ENCODE measurements around the gene ECHDC3.
"Not testable (repeated sequence)": the region's sequence is repeated elsewhere in the genome, so short reads cannot be mapped to it uniquely, and the experiment has no call there.

ECHDC3 gene

GRCh38 chr10:11715815-11716494 lies 26.2 kb upstream of the ECHDC3 start:
- no peak for DNase-seq (ENCODE audit: low read depth in 2 of 2)

GRCh38 chr10:11716686-11717085 lies 25.5 kb upstream of the ECHDC3 start:
- no peak for DNase-seq (ENCODE audit: low read depth in 2 of 2)

GRCh38 chr10:11719496-11720259 lies 22.5 kb upstream of the ECHDC3 start:
- DNase-seq (ENCODE audit: low read depth in 2 of 2): no peak

GRCh38 chr10:11720260-11720741 lies 21.9 kb upstream of the ECHDC3 start:
- DNase-seq (ENCODE audit: low read depth in 2 of 2): no peak

- no peak for DNase-seq (ENCODE audit: low read depth in 2 of 2)
Measured at GRCh38 chr10:11721806-11722205, 20.4 kb upstream of the ECHDC3 start.

GRCh38 chr10:11723359-11723758 lies 18.8 kb upstream of the ECHDC3 start:
- no peak for DNase-seq (ENCODE audit: low read depth in 2 of 2)

GRCh38 chr10:11724938-11725776 lies 17.0 kb upstream of the ECHDC3 start:
- no peak for DNase-seq (ENCODE audit: low read depth in 2 of 2)

- no peak for DNase-seq (ENCODE audit: low read depth in 2 of 2)
Measured at GRCh38 chr10:11725912-11726311, 16.3 kb upstream of the ECHDC3 start.

GRCh38 chr10:11727563-11727962 lies 14.6 kb upstream of the ECHDC3 start:
- no peak for DNase-seq (ENCODE audit: low read depth in 2 of 2)

- no peak for DNase-seq (ENCODE audit: low read depth in 2 of 2)
Measured at GRCh38 chr10:11728353-11728752, 13.8 kb upstream of the ECHDC3 start.

- DNase-seq (ENCODE audit: low read depth in 2 of 2): no peak
Measured at GRCh38 chr10:11729790-11730315, 12.3 kb upstream of the ECHDC3 start.

- DNase-seq (ENCODE audit: low read depth in 2 of 2): no peak
Measured at GRCh38 chr10:11730779-11731178, 11.4 kb upstream of the ECHDC3 start.

GRCh38 chr10:11736767-11737166 lies 5.4 kb upstream of the ECHDC3 start:
- not testable (repeated sequence) for DNase-seq (ENCODE audit: low read depth in 2 of 2)

- not testable (repeated sequence) for DNase-seq (ENCODE audit: low read depth in 2 of 2)
Measured at GRCh38 chr10:11737258-11738032, 4.7 kb upstream of the ECHDC3 start.

GRCh38 chr10:11740907-11741306 lies 1.3 kb upstream of the ECHDC3 start:
- no peak for DNase-seq (ENCODE audit: low read depth in 2 of 2)

- no peak for DNase-seq (ENCODE audit: low read depth in 2 of 2)
Measured at GRCh38 chr10:11741608-11742007, 574 bp upstream of the ECHDC3 start.

GRCh38 chr10:11742779-11743298 lies 657 bp downstream of the ECHDC3 start:
- DNase-seq (ENCODE audit: low read depth in 2 of 2): no peak

GRCh38 chr10:11743461-11744338 lies 1.5 kb downstream of the ECHDC3 start:
- DNase-seq (ENCODE audit: low read depth in 2 of 2): no peak

- no peak for DNase-seq (ENCODE audit: low read depth in 2 of 2)
Measured at GRCh38 chr10:11745045-11745444, 2.9 kb downstream of the ECHDC3 start.

Data from stimulated activated CD8-positive, alpha-beta memory T cell treated with anti-CD3 and anti-CD28 coated beads, Interleukin-15, amount 100 ng/mL, for 4 hours (primary cell).